Measurements from ENCODE around the gene PIM3. TPM values are rescaled to one million over a fixed set of nuclear protein-coding genes. Genes with fewer than 3 reads are reported as not detected.

Gene PIM3
- total RNA-seq, 4 donors from 2014 or later = 103 to 202 (median 143) TPM

GRCh38 chr22:49949914-49950292 lies 10.7 kb upstream of the PIM3 start:
- TF ChIP-seq EP300 (IDR thresholded peaks at IDR 0.05) (no peak), POLR2A (IDR thresholded peaks at IDR 0.05) (no peak), POLR2AphosphoS5 (IDR thresholded peaks at IDR 0.05) (no peak), CTCF (IDR thresholded peaks at IDR 0.05) (no peak)
- H3K36me3 ChIP-seq = no peaks in the 10 kb centered on the region
- no peak for DNase-seq (ENCODE audit: low spot score in 2 of 2)
- H3K27me3 ChIP-seq = no peaks in the 10 kb centered on the region
- H3K4me1 ChIP-seq = peaks cover 87% of the 10 kb centered on the region
- no peak overlapping the region for H3K4me3 ChIP-seq
- H3K27ac ChIP-seq = peak overlapping the region; percentile 92
- 85% methylated on average over 6 of the region's 11 CpGs for WGBS
- no peaks in the 10 kb centered on the region for H3K9me3 ChIP-seq

GRCh38 chr22:49950396-49950994 lies 10.1 kb upstream of the PIM3 start:
- TF ChIP-seq POLR2A (IDR thresholded peaks at IDR 0.05) = no peak
- TF ChIP-seq CTCF (IDR thresholded peaks at IDR 0.05) = no peak
- TF ChIP-seq POLR2AphosphoS5 (IDR thresholded peaks at IDR 0.05) = no peak
- TF ChIP-seq EP300 (IDR thresholded peaks at IDR 0.05) = no peak
- Histone ChIP-seq H3K27ac (peak overlapping the region; percentile 92), H3K4me3 (no peak overlapping the region), H3K36me3 (no peaks in the 10 kb centered on the region), H3K9me3 (no peaks in the 10 kb centered on the region), H3K4me1 (peaks cover 93% of the 10 kb centered on the region), H3K27me3 (no peaks in the 10 kb centered on the region)
- no peak for DNase-seq (ENCODE audit: low spot score in 2 of 2)
- WGBS = 95% methylated on average over 4 of the region's 18 CpGs

GRCh38 chr22:49951000-49951677 lies 9.4 kb upstream of the PIM3 start:
- Histone ChIP-seq H3K9me3 (no peaks in the 10 kb centered on the region), H3K36me3 (no peaks in the 10 kb centered on the region), H3K4me1 (peaks cover 94% of the 10 kb centered on the region), H3K27ac (peak overlapping the region; percentile 92), H3K27me3 (no peaks in the 10 kb centered on the region), H3K4me3 (no peak overlapping the region)
- DNase-seq (ENCODE audit: low spot score in 2 of 2) = no peak
- TF ChIP-seq POLR2AphosphoS5 (IDR thresholded peaks at IDR 0.05) = peak in 2 of 3 donors; percentile 82 to 93
- TF ChIP-seq EP300 (IDR thresholded peaks at IDR 0.05) = no peak
- WGBS = 61% methylated on average over 9 of the region's 28 CpGs

- no CpG with 5 or more reads among the region's 4 CpGs for WGBS
- TF ChIP-seq POLR2AphosphoS5 (IDR thresholded peaks at IDR 0.05) (no peak), CTCF (IDR thresholded peaks at IDR 0.05) (no peak), POLR2A (IDR thresholded peaks at IDR 0.05) (no peak), EP300 (IDR thresholded peaks at IDR 0.05) (no peak)
- Histone ChIP-seq H3K27ac (peak overlapping the region; percentile 92), H3K27me3 (no peaks in the 10 kb centered on the region), H3K4me1 (peaks cover 98% of the 10 kb centered on the region), H3K36me3 (no peaks in the 10 kb centered on the region), H3K9me3 (no peaks in the 10 kb centered on the region), H3K4me3 (no peak overlapping the region)
- no peak for DNase-seq (ENCODE audit: low spot score in 2 of 2)
These were observed 8.9 kb upstream of the PIM3 start for GRCh38 chr22:49951678-49951985.

GRCh38 chr22:49951986-49952896 lies 8.3 kb upstream of the PIM3 start:
- WGBS = 50% methylated on average over 15 of the region's 24 CpGs
- peaks cover 95% of the 10 kb centered on the region for H3K4me1 ChIP-seq
- no peaks in the 10 kb centered on the region for H3K9me3 ChIP-seq
- no peaks in the 10 kb centered on the region for H3K36me3 ChIP-seq
- TF ChIP-seq POLR2A (IDR thresholded peaks at IDR 0.05) = no peak
- TF ChIP-seq EP300 (IDR thresholded peaks at IDR 0.05) = no peak
- no peak for TF ChIP-seq CTCF (IDR thresholded peaks at IDR 0.05)
- no peak for TF ChIP-seq POLR2AphosphoS5 (IDR thresholded peaks at IDR 0.05)
- peak overlapping the region; percentile 92 for H3K27ac ChIP-seq
- H3K27me3 ChIP-seq = no peaks in the 10 kb centered on the region
- DNase-seq (ENCODE audit: low spot score in 2 of 2) = no peak
- no peak overlapping the region for H3K4me3 ChIP-seq

All from suprapubic skin (tissue), 4 donors.